MM.1S (cell line): ENCODE data around the gene ITGB8.

Experiments
- CTCF ChIP-seq: fragments of 300-600 bp; sonication (generic); IDR thresholded peaks from 2 replicates; pipeline ENCODE4 v1.5.1; 2016; ENCODE audit warnings: antibody characterized with exemption, low read length, mixed read lengths
- EZH2phosphoT487 ChIP-seq: fragments of 300-600 bp; sonication (generic); IDR thresholded peaks from 2 replicates; pipeline ENCODE4 v1.6.1; 2018; ENCODE audit warnings: antibody characterized with exemption, low read length

GRCh38 chr7:20304366-20304765, 26.3 kb upstream of the ITGB8 start:
- TF ChIP-seq CTCF (no peak), EZH2phosphoT487 (no peak)
